GM18907 (cell line): ENCODE data around the gene DDAH1.

Source experiments
- ATAC-seq: cut with Tn5 transposase; IDR thresholded peaks from one replicate; pipeline ENCODE4 v1.9.1; 2021; ENCODE audit warnings: mild to moderate bottlenecking, moderate library complexity; ENCODE audit not compliant: unreplicated experiment

DDAH1 gene

DNA sequence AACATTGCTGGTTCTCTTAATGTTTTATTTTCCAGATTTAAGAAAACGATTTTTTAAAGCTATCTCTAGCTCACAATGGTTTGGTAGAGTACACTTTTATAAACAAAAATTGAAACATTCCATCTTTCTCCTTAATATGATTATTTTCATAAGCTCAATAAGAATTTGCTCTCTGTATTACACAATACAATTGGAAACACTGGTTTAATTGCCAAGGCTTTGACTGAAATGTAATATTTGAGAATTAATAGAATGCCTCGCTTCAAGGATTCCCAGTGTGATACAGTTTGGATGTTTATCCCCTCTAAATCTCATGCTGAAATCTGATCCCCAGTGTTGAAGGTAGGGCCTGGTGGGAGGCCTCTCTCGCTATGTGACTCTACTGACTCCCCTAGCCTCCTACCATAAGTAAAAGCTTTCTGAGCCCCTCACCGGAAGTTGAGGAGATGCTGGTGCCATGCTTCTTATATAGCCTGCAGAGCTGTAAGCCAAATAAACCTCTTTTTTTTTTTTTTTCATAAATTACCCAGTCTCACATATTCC lies 67.4 kb downstream of the DDAH1 start:
- no peak for ATAC-seq

DNA sequence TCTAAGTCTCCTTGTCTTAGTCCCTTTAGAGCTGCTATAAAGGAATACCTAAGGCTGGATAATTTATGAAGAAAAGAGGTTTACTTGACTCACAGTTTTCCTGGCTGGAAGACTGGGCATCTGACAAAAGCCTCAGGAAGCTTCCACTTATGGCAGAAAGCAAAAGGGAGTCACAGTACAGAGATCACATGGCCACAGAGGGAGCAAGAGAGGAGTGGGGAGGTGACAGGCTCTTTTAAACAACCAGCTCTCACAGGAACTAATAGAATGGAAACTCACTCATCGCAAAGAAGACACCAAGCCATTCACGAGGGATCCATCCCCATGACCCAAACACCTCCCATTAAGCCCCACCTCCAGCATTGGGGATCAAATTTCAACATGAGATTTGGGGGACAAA lies 68.8 kb downstream of the DDAH1 start:
- ATAC-seq = no peak

- no peak for ATAC-seq
Observed at GRCh38 chr1:85394130-85394529, 70.8 kb downstream of the DDAH1 start.

DNA sequence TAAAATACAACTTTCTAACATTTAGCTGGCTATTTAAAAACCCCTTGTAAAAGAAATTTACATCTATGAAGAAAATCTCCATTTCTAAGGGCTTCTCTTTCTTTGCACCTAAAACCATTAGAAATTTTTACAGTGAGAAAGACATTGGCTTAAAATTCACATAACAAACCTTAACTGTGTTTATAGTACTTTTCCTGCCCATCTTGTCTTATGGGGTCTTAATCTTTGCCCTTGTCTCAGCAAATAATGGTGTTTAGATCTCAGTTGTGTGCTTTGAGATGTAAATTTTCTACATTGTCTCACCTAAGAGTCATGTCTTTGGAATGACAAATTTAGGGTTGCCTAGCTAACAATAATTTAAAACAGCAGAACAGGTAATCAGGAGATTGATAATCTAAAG lies 71.5 kb downstream of the DDAH1 start:
- no peak for ATAC-seq

GRCh38 chr1:85388416-85388815 lies 76.5 kb downstream of the DDAH1 start:
- ATAC-seq = no peak

DNA sequence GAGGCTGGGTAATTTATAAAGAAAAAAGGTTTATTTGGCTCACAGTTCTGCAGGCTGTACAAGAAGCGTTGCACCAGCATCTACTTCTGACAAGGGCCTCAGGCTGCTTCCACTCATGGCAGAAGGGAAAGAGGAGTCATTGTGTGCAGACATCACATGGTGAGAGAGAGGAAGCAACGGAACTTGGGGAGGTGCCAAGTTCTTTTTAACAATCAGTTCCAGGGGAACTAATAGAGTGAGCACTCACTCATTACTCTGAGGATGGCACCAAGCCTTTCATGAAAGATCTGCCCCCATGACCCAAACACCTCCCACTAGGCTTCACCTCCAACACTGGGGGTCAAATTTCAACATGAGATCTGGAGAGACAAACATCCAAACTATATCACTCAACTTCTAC lies 77.2 kb downstream of the DDAH1 start:
- no peak for ATAC-seq

- no peak for ATAC-seq
Observed at GRCh38 chr1:85386068-85386722, 78.8 kb downstream of the DDAH1 start.

- ATAC-seq = no peak
Observed at GRCh38 chr1:85379203-85380136, 85.5 kb downstream of the DDAH1 start.

DNA sequence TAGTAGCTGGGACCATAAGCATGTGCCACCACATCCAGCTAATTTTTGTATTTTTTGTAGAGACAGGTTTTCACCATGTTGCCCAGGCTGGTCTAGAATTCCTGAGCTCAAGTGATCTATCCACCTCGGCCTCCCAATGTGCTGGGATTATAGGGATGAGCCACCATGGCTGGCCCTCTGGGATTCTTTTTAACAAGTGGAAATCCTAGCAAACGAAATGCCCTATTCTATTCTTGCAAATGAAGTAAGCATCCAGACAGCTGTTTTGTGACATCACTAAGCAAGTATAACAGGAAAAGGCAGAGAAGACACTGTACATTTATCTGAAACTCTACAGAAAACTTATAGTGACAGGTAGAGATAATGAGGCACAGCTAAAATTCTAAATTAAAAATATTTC lies 86.4 kb downstream of the DDAH1 start:
- ATAC-seq = no peak

DNA sequence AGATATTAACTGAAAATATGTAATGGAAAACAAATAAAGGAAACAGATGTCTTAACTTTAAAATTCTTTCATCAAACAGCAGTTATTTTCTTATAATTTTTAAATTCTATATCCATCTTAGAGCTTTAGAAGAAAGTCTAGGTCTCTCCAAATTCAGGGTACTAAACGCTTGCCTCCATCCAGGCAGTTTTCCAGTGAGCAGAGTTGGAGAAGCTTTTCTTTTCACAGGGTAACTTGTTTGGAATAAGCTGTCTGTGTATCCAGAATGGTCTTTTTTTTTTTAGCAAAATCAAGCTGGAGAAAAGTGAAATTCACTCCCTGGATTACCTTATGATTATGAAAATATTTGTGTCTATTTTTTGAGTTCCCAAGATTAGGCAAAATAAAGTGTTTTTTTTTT lies 88.6 kb downstream of the DDAH1 start:
- ATAC-seq = no peak

- no peak for ATAC-seq
Observed at GRCh38 chr1:85375493-85375892, 89.5 kb downstream of the DDAH1 start.

DNA sequence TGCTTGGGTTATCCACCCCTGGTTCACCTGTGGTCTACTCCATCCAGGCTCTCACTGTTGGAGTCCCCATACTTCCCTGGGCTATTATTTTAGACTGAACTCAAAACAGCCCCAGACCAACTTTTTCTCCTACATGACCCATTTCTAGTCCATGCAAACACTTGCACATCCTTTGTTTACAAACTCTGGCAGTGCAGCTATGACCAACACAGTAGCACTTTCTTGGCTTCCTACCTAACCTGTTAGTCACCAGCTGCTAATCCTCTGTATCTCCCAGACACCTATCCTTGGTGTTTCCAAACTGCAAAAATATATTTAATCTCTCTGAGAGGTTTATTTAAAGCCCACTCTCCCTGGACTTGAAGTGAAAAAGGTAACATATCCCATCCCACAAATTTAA lies 90.8 kb downstream of the DDAH1 start:
- ATAC-seq = no peak

- no peak for ATAC-seq
Observed at GRCh38 chr1:85373378-85373708, 91.6 kb downstream of the DDAH1 start.

DNA sequence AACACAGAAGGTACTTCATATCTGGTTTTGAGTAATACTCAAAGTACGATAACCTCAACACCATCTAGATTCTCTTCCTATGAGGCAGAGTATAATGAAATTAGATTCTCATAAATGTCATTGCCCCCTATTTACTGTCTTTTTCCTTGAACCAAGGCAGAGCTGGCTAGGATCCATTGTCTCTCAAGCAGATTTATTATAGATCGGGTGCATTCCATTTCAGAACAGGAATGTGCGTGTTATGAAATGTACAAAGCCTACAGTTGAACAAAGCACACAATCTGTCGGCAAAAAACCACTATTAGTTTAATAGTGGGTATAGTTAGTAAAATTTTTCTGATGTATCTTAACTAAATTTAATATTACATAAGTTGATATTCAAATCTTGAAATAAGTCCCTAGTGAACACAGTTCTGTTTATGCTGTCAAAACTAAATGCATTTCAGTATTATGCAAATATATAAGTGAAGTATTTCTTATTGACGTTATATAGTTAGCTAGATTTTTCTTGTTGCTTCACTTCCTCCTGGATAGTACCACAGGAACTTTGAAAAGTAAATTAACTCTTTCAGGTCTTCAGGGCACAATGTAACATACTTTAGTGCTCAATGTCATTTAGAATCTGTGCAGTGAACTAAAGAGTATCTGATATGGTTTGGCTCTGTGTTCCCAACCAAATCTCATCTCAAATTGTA lies 92.1 kb downstream of the DDAH1 start:
- no peak for ATAC-seq

GRCh38 chr1:85371021-85371420 lies 93.9 kb downstream of the DDAH1 start:
- ATAC-seq = no peak

- no peak for ATAC-seq
Observed at GRCh38 chr1:85368073-85368770, 96.7 kb downstream of the DDAH1 start.

DNA sequence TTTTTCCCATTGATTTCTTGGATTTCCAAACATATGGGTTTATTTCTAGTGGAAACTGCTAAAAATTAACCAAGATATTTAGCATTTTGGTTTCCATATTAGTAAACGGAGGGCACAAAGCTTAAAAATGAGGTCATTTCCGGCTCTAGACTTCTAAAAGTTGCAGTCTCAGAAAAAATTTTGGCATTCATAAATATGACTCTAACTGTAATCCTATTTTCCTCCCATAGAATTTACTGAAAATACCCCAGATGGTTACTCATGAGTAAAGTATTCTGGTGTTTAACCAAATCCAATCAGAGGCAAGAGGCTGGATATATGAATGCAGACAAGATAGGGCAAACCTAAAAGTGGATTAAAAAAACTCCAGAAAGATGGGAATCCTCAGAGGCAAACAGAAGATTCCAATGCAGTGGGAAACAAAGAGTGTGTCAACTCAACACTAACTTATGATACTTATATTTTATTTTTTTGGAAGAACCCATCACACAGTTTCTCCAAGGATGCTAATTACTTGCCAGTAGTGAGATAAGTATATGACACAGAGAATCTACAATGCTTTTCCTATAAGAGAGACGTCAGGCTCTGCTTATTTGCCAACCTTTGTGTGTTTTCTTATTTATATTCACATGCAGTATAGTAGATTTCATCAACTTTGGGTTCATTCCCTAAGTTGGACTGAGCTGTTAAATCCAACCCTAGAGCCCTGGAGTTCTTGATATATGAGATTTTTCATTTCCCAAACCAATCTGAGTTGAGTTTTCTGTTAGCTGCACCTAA lies 98.4 kb downstream of the DDAH1 start:
- ATAC-seq = no peak

- no peak for ATAC-seq
Observed at GRCh38 chr1:85365851-85366250, 99.1 kb downstream of the DDAH1 start.

GRCh38 chr1:85363521-85363920 lies 101.4 kb downstream of the DDAH1 start:
- no peak for ATAC-seq

DNA sequence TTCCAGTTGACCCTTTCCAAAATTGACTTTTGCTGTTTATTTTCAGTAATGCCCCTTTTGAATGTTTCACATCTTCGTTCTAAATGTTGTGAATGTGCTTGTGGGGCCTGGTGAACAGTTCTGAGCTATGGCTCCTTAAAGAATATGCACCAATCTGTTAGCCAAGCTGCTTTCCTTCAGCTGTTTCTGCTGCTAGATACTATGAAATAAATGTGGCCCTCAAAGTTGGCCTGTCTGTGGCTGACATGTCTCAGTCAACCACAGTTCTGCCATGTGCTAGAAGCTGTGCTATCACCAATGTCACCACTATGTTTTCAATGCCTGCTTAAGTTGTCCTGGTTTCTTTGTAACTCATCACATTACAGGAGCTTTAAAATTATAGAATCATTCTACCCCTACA lies 101.9 kb downstream of the DDAH1 start:
- ATAC-seq = no peak
